H1 (cell line): ENCODE measurements around the gene CDADC1. TPM values are rescaled to one million over a fixed set of nuclear protein-coding genes. Genes with fewer than 3 reads are reported as not detected.

ENCODE experiments used
- CTCF ChIA-PET: fragments of 300-600 bp; sonication (Branson Sonifier 250); formaldehyde crosslinking; loops from one replicate; lab custom pipeline; 2021; ENCODE audit not compliant: partially characterized antibody; lab: Charles Lee
- POLR2A ChIA-PET: fragments of 300-600 bp; sonication (Branson Sonifier 250); formaldehyde crosslinking; loops from one replicate; lab custom pipeline; 2021; ENCODE audit warnings: inconsistent platforms; ENCODE audit not compliant: partially characterized antibody; lab: Charles Lee
- DNase-seq, 2 experiments: peaks; one replicate each; pipeline versions ENCODE4 v3.0.0 to v3.0.0-alpha.2; 2010 to 2022; ENCODE audit warnings: low spot score in 2 of 2, low read depth in 1 of 2, mixed read lengths in 1 of 2
- FAIRE-seq: peaks from 2 replicates; lab custom pipeline; 2011; peaks lifted over from hg19 to GRCh38; lab: Jason Lieb, UNC
- H2AFZ ChIP-seq: 2 replicates; pipeline ENCODE4 v1.8.1; 2012; ENCODE audit warnings: low read length, inconsistent platforms
- H2AK5ac ChIP-seq: 2 replicates; pipeline ENCODE4 v1.6.1; 2013; ENCODE audit warnings: low read depth, low read length
- H2BK120ac ChIP-seq: replicated peaks from 2 replicates; pipeline ENCODE3; 2013; ENCODE audit warnings: low read depth, low read length, inconsistent platforms
- H2BK12ac ChIP-seq: 2 replicates; pipeline ENCODE4 v1.6.1; 2013; ENCODE audit warnings: low read depth, low read length
- H2BK15ac ChIP-seq: 2 replicates; pipeline ENCODE4 v1.6.1; 2013; ENCODE audit warnings: low read length
- H2BK20ac ChIP-seq: 2 replicates; pipeline ENCODE4 v1.6.1; 2013; ENCODE audit warnings: low read length
- H2BK5ac ChIP-seq: 2 replicates; pipeline ENCODE4 v1.6.1; 2013; ENCODE audit warnings: low read depth, low read length
- H3K14ac ChIP-seq: 2 replicates; pipeline ENCODE4 v1.6.1; 2013; ENCODE audit warnings: inconsistent platforms; ENCODE audit not compliant: insufficient read length
- H3K18ac ChIP-seq: 2 replicates; pipeline ENCODE4 v1.6.1; 2013; ENCODE audit warnings: low read length; ENCODE audit errors: extremely low read depth
- H3K23ac ChIP-seq: 2 replicates; pipeline ENCODE4 v1.6.1; 2013; ENCODE audit warnings: inconsistent platforms; ENCODE audit not compliant: insufficient read length
- H3K23me2 ChIP-seq: 2 replicates; pipeline ENCODE4 v1.6.1; 2013; ENCODE audit warnings: low read depth, low read length
- H3K27ac ChIP-seq: 2 replicates; pipeline ENCODE4 v1.6.1; 2011; ENCODE audit warnings: low read depth, low read length, inconsistent platforms
- H3K27me3 ChIP-seq, 4 experiments: replicated peaks in 1 of 4; 1 replicate in 1 of 4; 2 replicates in 3 of 4; pipeline versions ENCODE4 v1.6.1 to v1.8.1; 2011 to 2013; ENCODE audit warnings: low read length in 3 of 4, mild to moderate bottlenecking in 3 of 4, inconsistent platforms in 2 of 4, mixed read lengths in 2 of 4, moderate library complexity in 1 of 4; ENCODE audit not compliant: control insufficient read depth in 3 of 4, insufficient read depth in 3 of 4; ENCODE audit errors: extremely low read depth in 1 of 4
- H3K36me3 ChIP-seq, 4 experiments: 2 replicates each; pipeline versions ENCODE4 v1.6.1 to v1.8.1; 2011 to 2013; ENCODE audit warnings: mild to moderate bottlenecking in 4 of 4, low read length in 3 of 4, moderate library complexity in 2 of 4, control low read depth in 1 of 4, inconsistent platforms in 1 of 4; ENCODE audit not compliant: insufficient read depth in 4 of 4, control insufficient read depth in 2 of 4
- H3K4ac ChIP-seq: replicated peaks from 2 replicates; pipeline ENCODE3; 2013; ENCODE audit warnings: low read length, low read depth, mixed read lengths, inconsistent platforms; ENCODE audit not compliant: insufficient read length
- H3K4me1 ChIP-seq, 4 experiments: replicated peaks in 1 of 4; 1 replicate in 1 of 4; 2 replicates in 3 of 4; pipeline versions ENCODE4 v1.6.1 to v1.8.1; 2011 to 2013; ENCODE audit warnings: low read length in 3 of 4, inconsistent platforms in 2 of 4, mixed read lengths in 1 of 4; ENCODE audit not compliant: insufficient read depth in 4 of 4, control insufficient read depth in 3 of 4
- H3K4me2 ChIP-seq, 2 experiments: 2 replicates each; pipeline versions ENCODE4 v1.6.1 to v1.8.1; 2011 to 2013; ENCODE audit warnings: low read depth in 2 of 2, low read length in 2 of 2, control low read depth in 1 of 2, inconsistent platforms in 1 of 2, mild to moderate bottlenecking in 1 of 2; ENCODE audit not compliant: insufficient read depth in 1 of 2
- H3K4me3 ChIP-seq, 4 experiments: fragments of 200-600, 300-600 bp in 1 of 4; sonication (generic), shearing (Covaris generic), sonication (Bioruptor Twin) in 1 of 4; 2 replicates each; pipeline versions ENCODE4 v1.5.1 to v1.8.1; 2011 to 2016; ENCODE audit warnings: low read length in 4 of 4, low read depth in 3 of 4, control low read depth in 2 of 4, inconsistent platforms in 2 of 4, mild to moderate bottlenecking in 2 of 4, mixed read lengths in 1 of 4, moderate library complexity in 1 of 4; ENCODE audit not compliant: insufficient read depth in 2 of 4; ENCODE audit errors: extremely low read depth in 1 of 4
- H3K56ac ChIP-seq: replicated peaks from 2 replicates; pipeline ENCODE3; 2013; ENCODE audit warnings: low read depth, mild to moderate bottlenecking, mixed read lengths, low read length, inconsistent platforms; ENCODE audit not compliant: insufficient read length
- H3K79me1 ChIP-seq: 2 replicates; pipeline ENCODE4 v1.6.1; 2013; ENCODE audit warnings: low read depth, low read length, control low read depth
- H3K79me2 ChIP-seq, 2 experiments: 2 replicates each; pipeline versions ENCODE4 v1.6.1 to v1.8.1; 2012 to 2013; ENCODE audit warnings: low read length in 2 of 2, mild to moderate bottlenecking in 2 of 2, inconsistent platforms in 1 of 2; ENCODE audit not compliant: insufficient read depth in 2 of 2, control insufficient read depth in 1 of 2
- H3K9ac ChIP-seq, 4 experiments: replicated peaks in 1 of 4; 1 replicate in 1 of 4; 2 replicates in 3 of 4; pipeline versions ENCODE4 v1.6.1 to v1.8.1; 2011 to 2013; ENCODE audit warnings: low read depth in 3 of 4, low read length in 3 of 4, control low read depth in 2 of 4, mild to moderate bottlenecking in 2 of 4, moderate library complexity in 2 of 4, inconsistent platforms in 1 of 4; ENCODE audit errors: extremely low read depth in 1 of 4
- H3K9me3 ChIP-seq, 2 experiments: 2 replicates each; pipeline versions ENCODE4 v1.6.1 to v1.8.1; 2012 to 2013; ENCODE audit warnings: mild to moderate bottlenecking in 2 of 2, moderate library complexity in 2 of 2, control low read depth in 1 of 2, inconsistent platforms in 1 of 2, low read depth in 1 of 2, low read length in 1 of 2, mixed read lengths in 1 of 2; ENCODE audit not compliant: insufficient read depth in 2 of 2
- H4K20me1 ChIP-seq, 2 experiments: replicated peaks in 1 of 2; 2 replicates each; pipeline versions ENCODE3 to v1.8.1; 2011 to 2013; ENCODE audit warnings: inconsistent platforms in 2 of 2, low read length in 2 of 2, mild to moderate bottlenecking in 1 of 2; ENCODE audit not compliant: insufficient read depth in 2 of 2, control insufficient read depth in 1 of 2
- H4K5ac ChIP-seq: 2 replicates; pipeline ENCODE4 v1.6.1; 2013; ENCODE audit warnings: low read length, low read depth, mixed read lengths, inconsistent platforms; ENCODE audit not compliant: insufficient read length
- H4K8ac ChIP-seq: 2 replicates; pipeline ENCODE4 v1.8.0; 2013; ENCODE audit warnings: mild to moderate bottlenecking, moderate library complexity, low read length, inconsistent platforms; ENCODE audit not compliant: insufficient read depth; ENCODE audit errors: extremely low read depth
- H4K91ac ChIP-seq: replicated peaks from 2 replicates; pipeline ENCODE3; 2013; ENCODE audit warnings: low read length, mixed read lengths, inconsistent platforms; ENCODE audit not compliant: insufficient read length
- RAD21 ChIP-seq, 2 experiments: IDR thresholded peaks in 1 of 2; conservative IDR thresholded peaks in 1 of 2; 2 replicates each; pipeline ENCODE4 v1.6.1; 2011; ENCODE audit warnings: low read depth in 2 of 2, low read length in 2 of 2, improper control_type of control experiment in 1 of 2, inconsistent platforms in 1 of 2, mild to moderate bottlenecking in 1 of 2, moderate library complexity in 1 of 2
- SUZ12 ChIP-seq: fragments of 200-600 bp; sonication (generic); IDR thresholded peaks from 2 replicates; pipeline ENCODE4 v1.6.1; 2012; ENCODE audit warnings: mild to moderate bottlenecking, inconsistent platforms, low read length, moderate library complexity, mixed read lengths
- WGBS, 2 experiments: shearing (Covaris generic) in 1 of 2; methylation state at CpG; one replicate each; pipeline versions ENCODE4 v1.1.6 to v1.1.7; 2013 to 2015; ENCODE audit warnings: low lambda C conversion rate in 2 of 2, mixed read lengths in 2 of 2, inconsistent platforms in 1 of 2, low coverage in 1 of 2, missing lambda C conversion rate in 1 of 2; ENCODE audit not compliant: insufficient replicate concordance in 2 of 2, insufficient coverage in 1 of 2, insufficient read length in 1 of 2; ENCODE audit errors: extremely low coverage in 1 of 2, missing lambda C conversion rate in 1 of 2; 5-methylcytosine and 5-hydroxymethylcytosine counted together
- polyA plus RNA-seq, 7 experiments: library from polyadenylated mRNA; depleted of rRNA in 3 of 7; stranded (reverse) in 5 of 7; unstranded in 2 of 7; fragments of >200 nt in 5 of 7; fragments of 200-250 nt in 2 of 7; gene quantifications; 1 replicate in 5 of 7; 2 replicates in 1 of 7; 4 replicates in 1 of 7; pipeline versions ENCODE4 v1.2.1 to v1.2.3, GENCODE V29; 2011 to 2013; ENCODE audit warnings: missing spikeins in 2 of 7, mixed read lengths in 2 of 7
- total RNA-seq: library from RNA; stranded (reverse); fragmentation: NEBNext Ultra II Directional; extraction: Animal tissue kit (Norgen Biotek cat#: 25700); gene quantifications from 2 replicates; pipeline ENCODE4 v1.2.1, GENCODE V29; 2021

CDADC1 gene
- total and polyA plus RNA-seq, 2 of the 8 experiments (the other 6 are each of a cell fraction or from before 2014, with no cell fraction given), result 0.98 to 2.7 TPM

DNA sequence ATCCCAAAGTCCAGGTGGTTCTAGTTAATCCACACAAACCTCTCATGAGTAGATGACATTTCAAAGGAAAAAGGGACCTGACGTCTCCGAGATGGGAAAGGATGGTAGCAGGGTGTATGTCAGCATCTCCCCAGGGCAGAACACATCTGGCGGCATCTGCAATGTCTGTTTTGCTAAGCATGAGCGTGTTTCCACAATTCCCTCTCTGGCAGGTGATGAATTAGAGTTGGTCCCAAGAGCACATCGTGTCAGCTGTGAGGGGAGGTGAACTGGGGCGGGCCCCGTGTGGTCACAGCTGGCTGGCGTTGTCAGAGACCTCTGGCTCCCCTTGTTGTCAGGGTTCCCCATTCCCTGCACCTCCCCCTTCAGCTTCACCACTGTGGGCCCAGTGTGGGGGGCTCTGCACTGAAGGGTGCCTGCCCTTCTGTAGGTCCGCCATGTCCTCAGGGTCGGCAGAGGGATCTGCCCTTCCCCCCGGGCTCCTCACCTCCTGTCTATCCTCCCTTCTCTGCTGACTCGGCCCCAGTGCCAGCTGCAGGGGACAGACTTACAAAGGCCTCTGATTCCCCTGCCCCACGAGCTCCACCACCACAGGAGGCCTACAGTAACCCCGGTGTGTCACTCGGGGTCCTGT lies 58.2 kb downstream of the CDADC1 start:
- Histone ChIP-seq H3K4me1 (peaks cover 0 to 3% (median 1%) of the 10 kb centered on the region in 4 experiments; a peak in 2 of 7 replicates), H2BK120ac (no peak overlapping the region), H3K4ac (no peak overlapping the region), H2BK12ac (no peak overlapping the region), H3K79me1 (no peaks in the 10 kb centered on the region), H3K23ac (no peak overlapping the region), H4K8ac (no peak overlapping the region; the same call in 1 of the 2 replicates), H3K14ac (no peak overlapping the region), H4K91ac (no peak overlapping the region), H3K23me2 (no peaks in the 10 kb centered on the region), H2BK5ac (no peak overlapping the region), H4K5ac (no peak overlapping the region), H2BK20ac (no peak overlapping the region), H3K36me3 (no peaks in the 10 kb centered on the region), H4K20me1 (no peaks in the 10 kb centered on the region), H3K18ac (no peak overlapping the region), H3K27ac (no peak overlapping the region), H3K9ac (no peak overlapping the region), H3K9me3 (no peaks in the 10 kb centered on the region), H3K56ac (no peak overlapping the region), H3K27me3 (peaks cover 0 to 2% (median 0%) of the 10 kb centered on the region in 4 experiments; a peak in 1 of 7 replicates), H2AFZ (no peak overlapping the region), H3K79me2 (no peaks in the 10 kb centered on the region), H3K4me3 (no peak overlapping the region), H2BK15ac (no peak overlapping the region), H2AK5ac (no peak overlapping the region), H3K4me2 (no peak overlapping the region)
- POLR2A ChIA-PET, result interaction anchor here (1.4 kb wide), 1 partner anchor 11 kb away, joined by 3 read pairs; no protein-coding TSS in a partner anchor
- TF ChIP-seq RAD21 (IDR thresholded peaks at IDR 0.05 in 1 of 2, conservative IDR thresholded peaks at IDR 0.05 in 1 of 2; ENCODE audit: low read depth in 2 of 2, low read length in 2 of 2) (no peak), SUZ12 (no peak)
- 91% methylated on average over 15 of the region's 15 CpGs; no CpG with 5 or more reads in 1 of the 2 experiments for WGBS, 2 experiments
- no peak for FAIRE-seq
- CTCF ChIA-PET, result interaction anchor here (0.6 to 1.4 kb wide), 3 partner anchors 9 to 181 kb away, joined by 3 to 5 read pairs (median 3); no protein-coding TSS in a partner anchor
- no peak for DNase-seq
